Measurements from ENCODE around the gene GOLGA8N.

DNA sequence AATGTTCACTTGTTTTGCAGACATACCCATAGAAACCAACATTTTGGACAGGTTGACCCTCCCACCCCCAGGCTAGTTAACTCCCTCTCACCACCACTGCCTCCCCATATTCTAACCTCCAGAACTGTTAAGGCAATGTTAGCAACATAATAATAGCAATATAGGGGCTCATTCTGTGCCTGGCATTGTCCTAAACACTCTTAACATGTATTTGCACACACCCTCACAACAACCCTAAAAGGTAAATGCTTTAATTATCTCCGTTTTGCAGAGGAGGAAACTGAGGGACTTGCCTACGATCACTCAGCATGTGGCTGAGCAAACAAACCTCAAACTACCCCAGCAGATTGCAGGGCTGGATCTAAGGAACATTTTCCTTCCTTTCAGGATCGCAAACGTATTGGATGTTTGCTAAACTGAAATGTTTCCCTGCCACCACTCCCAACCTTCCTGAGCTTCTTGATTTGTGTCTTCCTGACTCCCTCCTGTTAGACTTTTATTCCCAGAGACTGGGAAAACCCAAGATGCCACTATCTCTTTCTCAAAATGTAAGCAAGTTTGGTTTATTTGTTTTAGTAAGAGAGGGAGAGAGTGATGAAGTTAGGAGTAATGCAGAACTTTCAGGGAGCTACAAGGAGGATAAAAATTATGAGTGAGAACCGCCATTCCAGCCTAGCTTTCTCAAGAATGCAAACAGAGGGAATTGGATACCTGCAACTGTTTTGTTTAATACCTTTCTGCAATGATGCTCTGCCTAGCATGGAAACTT lies 49.6 kb downstream of the GOLGA8N start:
- TF ChIP-seq, protein P1, sequence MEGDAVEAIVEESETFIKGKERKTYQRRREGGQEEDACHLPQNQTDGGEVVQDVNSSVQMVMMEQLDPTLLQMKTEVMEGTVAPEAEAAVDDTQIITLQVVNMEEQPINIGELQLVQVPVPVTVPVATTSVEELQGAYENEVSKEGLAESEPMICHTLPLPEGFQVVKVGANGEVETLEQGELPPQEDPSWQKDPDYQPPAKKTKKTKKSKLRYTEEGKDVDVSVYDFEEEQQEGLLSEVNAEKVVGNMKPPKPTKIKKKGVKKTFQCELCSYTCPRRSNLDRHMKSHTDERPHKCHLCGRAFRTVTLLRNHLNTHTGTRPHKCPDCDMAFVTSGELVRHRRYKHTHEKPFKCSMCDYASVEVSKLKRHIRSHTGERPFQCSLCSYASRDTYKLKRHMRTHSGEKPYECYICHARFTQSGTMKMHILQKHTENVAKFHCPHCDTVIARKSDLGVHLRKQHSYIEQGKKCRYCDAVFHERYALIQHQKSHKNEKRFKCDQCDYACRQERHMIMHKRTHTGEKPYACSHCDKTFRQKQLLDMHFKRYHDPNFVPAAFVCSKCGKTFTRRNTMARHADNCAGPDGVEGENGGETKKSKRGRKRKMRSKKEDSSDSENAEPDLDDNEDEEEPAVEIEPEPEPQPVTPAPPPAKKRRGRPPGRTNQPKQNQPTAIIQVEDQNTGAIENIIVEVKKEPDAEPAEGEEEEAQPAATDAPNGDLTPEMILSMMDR (IDR thresholded peaks at IDR 0.05; ENCODE audit: low read depth, low read length, missing input control), result no peak
- TF ChIP-seq RAD21 (IDR thresholded peaks at IDR 0.05) (no peak), SP1 (IDR thresholded peaks at IDR 0.05) (no peak)
- TF ChIP-seq, protein P2, sequence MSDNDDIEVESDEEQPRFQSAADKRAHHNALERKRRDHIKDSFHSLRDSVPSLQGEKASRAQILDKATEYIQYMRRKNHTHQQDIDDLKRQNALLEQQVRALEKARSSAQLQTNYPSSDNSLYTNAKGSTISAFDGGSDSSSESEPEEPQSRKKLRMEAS (IDR thresholded peaks at IDR 0.05), result no peak

All from liver (tissue), 3 donors.